ENCODE measurements around the gene PLB1.

Gene PLB1

DNA sequence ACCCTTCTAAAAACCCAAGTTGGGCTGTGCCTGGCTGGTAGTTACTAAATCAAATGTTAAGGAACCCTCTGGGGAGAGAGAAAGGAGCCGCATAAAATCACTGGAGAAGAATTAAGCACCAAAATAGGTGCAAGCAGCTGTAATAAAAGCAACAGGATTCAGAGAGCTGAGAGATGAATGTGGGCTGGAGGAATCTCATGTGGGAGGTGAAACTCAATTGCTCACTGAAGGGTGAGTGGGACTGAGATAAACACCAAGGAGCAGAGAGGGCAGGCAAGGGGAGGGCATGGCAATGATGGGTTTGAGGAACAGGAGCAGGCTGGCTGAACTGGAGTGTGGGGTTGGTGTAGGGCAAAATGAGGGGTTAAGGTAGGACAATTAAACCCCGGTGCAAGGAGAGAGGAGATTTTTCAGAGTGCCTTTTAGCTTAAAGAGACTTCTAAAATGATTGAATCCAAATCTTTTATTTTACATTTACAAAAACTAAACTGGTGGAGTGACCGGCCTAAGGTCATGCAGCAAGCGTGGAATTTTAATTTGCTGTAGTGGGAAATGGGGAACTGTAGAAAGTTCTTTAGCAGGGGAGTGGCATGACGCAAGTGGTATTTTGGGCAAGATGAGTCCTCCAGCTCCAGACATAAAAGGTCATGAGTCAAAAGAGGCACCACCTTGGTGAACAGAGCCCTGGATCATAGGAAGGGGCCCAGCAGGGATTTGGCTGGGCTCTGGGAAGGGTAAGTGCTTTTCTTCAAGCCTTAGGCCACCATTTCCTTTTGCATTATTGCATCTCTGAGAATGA is 10.5 kb downstream of the PLB1 start:
- no peak for DNase-seq

DNA sequence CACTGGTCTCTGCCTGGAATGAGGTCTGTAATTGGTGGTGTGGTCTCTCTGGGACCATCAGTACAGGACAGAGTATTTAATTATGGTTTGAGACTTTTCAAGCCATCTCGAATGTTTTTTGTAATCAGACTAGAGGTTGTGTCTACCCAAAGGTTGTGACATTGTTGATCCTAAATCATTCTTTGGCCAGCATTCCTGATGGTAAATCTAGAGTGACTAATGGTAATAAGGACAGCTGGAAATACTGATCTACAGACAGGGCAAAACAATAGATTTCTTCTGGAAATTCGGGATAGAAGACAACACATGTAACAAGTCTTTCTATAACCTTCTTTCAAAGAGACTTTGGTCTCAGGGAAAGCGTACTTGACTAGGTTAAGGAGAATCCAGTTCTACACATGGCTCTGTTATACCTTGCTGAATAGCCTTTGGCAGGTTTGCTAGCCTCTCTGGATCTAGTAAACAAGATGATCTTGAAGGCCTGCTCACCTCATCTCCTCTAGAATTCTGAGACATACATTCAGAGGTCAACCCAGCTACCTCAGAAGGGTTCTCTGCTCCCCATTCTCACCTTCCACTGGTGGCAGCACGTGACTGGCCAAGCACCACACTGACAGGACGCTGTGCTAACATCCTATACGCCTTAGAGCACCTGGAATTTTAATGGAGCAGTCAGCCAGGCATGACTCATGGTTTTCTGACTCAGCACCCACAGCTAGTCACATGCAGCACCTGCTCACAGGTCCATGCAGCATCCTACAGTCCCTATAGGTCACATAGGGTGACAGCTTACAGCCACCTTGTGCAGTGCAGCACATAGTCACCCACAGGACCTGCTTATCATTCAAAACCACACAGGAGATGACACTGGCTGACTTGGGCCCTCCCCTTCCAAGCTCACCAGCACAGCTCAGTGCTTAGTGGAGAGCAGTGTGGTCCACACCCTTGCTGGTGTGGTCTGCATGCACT is 12.2 kb downstream of the PLB1 start:
- peak; percentile 60 for DNase-seq

DNA sequence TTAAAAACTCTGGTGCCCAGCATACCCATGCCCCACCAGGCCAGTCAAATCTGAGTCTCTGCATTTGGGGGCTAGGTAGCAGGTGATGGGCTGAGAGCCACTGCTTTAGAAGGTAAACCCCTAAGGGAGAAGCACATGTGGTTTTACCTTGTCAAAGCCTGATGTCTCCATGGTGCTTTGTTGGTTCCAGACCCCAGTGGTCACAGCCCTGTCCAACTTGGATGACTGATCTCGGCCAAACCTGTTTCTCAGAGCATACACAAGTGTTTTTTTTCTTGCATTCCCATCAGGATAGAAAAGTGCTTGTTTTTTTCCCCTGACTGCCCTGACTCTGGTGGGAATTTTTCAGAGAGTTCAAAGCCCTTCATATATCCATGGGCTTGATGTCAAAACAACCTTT is 13.5 kb downstream of the PLB1 start:
- no peak for DNase-seq

DNA sequence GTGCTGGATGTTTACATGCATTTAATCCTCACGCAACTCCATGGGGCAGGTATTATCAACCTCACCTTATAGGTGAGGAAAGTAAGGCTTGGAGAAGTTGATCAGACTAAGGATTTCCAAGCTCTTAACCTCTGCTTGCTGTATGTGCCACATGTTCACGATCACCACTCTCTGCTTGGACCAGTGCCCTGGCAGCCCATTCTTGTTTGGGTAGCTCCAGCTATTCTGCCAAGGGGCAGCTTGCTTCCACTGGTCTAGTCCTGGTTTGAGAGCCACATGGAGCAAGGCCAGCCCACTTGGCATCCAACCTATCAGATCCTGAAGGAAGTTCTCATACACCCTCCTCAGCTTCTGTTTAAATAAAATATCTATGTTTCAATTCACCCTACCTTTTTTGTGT is 14.3 kb downstream of the PLB1 start:
- no peak for DNase-seq

DNA sequence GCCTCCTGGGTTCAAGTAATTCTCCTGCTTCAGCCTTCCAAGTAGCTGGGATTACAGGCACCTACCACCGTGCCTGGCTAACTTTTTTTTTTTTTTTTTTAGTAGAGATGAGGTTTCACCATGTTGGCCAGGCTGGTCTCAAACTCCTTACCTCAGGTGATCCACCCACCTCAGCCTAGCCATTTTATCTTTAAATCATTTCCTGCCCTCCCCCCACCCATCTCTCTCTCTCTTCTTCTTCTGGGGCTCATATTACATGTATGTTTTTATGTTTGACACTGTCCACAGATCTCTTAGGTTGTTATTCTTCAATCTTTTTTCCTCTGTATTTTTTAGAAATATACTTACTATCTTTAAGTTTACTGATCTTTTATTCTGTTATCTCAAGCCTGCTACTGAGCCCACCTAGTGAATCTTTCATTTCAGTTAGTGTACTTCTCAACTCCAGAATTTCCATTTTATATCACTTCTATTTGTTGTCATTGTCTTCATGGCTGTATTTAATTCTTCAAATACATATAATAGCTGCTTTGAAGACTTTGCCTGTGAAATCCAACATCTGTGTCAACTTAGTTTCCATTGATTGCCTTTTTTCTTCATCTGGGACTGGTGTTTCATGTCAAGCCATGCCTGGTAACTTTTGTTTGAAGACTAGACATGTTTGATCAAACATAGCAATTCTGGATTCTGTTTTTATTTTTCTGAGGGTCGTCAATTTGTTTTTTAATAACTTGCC is 16.2 kb downstream of the PLB1 start:
- DNase-seq = no peak

DNA sequence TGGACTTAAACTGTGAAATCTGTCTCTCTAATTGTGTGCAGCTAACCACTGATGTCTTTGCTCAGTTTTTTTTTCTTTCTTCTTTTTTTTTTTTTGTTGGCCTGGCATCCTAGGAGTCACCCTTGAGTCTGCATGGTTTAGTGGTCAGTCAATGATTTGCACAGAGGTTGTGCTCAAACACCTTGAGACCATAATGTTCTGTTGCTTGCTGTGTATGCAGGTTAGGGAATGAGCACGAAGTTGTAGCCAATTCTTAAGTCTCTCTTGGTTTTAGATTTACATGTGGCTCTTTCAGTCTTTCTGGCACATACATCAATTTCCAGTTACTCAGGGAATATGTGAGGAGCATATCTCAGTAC is 16.7 kb downstream of the PLB1 start:
- no peak for DNase-seq

DNA sequence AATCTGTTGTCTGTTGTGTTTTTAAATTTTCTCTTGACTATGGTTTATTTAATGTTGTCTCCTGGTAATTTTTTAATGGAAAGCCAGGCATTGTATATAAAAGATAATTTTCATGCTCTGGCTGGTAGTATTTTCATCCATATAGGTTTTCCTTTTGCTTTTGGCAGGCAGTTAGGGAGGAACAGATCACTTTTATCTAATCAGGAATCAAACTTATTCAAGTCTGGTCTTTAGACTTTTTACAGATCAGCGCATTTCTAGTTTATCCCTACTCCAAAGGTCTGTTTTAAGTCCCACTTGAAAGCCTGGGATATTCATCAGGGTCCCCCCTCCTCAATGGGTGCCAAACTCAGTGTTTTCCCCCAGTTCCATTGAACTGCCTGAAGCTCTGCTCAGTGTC is 17.2 kb downstream of the PLB1 start:
- no peak for DNase-seq

DNA sequence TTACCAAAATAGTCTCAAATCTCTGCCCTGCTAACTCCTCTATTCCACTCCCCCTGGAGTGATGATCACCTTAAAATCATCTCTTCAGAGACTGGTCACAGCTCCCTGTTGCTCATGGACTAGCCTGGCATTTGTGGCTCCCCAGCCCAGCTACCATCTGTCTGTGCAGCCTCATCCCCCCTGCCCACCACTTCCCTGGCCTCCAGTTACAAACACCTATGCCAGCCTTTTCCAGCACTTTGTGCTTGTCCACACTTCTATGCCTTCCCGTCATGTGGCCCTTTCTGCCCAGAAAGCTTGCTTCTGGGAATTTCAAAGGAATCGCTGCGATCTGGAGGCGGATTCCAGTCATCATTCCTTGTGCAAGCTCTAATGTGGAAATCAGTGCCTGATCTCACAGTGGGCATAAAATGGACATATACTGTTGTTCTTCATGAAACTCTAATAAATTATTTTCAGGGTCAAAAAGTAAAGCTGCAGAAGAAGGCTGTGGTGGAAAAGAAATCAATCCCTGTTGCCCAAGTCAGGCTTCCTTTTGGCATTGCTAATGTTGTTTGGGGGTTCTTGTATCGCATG is 19.4 kb downstream of the PLB1 start:
- no peak for DNase-seq

DNA sequence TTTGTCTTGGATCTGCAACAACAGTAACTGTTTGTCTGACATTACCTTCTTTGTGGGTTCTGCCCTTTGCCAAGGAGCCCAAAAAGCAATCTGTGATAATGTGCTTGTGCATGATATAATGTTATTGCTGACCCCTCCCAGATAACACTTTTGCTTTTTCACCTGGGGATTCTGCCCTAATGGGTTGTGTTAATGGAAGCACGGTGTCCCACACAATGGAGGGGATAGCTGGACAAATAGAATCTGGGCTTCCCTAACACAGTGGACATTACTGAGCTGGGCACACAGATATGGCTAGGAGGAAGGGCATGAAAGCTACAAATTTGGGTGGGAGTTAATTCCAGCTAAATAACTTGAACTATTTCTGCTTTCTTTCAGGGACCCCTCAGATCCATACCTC is 20.6 kb downstream of the PLB1 start:
- DNase-seq = no peak

DNA sequence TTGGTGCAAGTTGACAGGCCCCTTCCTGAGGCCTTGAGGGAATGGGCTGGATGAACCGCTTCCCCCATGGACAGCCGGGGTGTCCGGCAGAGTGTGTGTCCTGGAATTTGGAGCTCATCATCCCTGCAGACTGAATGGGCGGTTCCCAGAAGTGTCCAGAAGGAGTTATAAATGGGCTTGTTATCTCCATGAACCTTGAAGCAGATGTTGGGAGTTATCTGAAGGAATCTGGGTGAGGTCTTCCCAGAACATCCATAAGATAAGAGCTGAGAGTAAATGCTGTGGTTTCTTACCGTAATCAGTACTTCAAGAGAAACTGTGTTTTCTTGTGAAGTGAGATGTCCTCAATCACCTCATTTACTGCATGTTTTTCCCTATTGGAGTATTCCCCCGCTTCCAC is 21.1 kb downstream of the PLB1 start:
- no peak for DNase-seq

DNA sequence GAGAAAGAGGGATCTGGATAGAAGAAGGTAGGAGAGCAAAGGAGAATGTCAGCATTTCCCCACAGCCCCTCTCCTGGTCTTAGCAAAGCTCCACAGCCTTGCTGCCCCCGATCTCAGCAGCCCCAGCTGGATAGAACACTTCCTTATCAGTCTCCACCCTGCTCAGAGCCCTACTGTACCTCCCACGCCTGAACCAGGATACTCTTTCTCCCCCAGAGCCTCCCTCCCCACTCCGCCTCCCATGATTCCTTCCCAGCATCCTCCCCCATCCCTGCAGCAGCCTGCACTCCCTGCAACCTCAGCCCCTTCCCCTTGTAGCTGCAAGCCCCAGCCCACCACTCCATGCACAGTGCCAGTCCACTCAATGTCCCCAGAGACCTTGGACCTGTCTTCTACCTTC is 25.8 kb downstream of the PLB1 start:
- DNase-seq = no peak

DNA sequence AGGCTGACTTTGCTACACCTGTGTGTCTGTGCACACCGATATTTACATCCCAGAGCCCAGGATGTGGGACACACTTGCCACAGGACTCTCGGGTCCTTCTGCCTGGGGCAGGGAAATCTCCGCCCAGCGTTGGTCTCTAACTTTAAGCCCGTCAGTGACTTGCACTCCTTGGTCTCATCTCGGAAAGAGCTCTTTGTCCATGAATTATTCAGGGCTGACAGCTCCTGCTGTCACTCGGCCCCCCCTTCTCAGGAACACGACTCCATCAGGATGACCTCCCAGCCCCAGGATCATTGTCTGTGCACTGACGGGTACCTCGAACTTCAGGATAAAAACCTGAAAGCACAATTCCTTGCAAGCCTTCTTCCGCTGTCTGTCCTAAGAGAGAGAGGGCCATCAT is 26.6 kb downstream of the PLB1 start:
- no peak for DNase-seq

DNA sequence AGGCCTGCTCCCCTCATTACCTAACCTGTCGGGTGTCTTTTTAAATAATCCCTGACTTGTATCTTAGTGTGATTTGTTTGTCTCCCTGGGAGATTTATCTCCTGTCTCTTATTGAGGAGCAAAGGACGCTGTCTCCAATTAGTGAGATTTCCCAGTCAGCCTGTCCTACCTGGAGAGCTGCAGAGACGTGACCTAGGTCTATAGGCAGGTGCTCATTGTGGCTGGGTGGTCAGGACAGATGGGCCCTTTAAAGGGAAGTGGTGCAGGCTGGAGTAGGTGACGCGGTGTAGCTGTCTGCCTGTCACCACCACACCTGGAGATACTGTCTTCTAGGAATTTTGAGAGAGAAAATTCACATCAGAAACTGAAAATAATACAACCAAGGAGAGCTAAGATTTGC is 28.0 kb downstream of the PLB1 start:
- DNase-seq = no peak

DNA sequence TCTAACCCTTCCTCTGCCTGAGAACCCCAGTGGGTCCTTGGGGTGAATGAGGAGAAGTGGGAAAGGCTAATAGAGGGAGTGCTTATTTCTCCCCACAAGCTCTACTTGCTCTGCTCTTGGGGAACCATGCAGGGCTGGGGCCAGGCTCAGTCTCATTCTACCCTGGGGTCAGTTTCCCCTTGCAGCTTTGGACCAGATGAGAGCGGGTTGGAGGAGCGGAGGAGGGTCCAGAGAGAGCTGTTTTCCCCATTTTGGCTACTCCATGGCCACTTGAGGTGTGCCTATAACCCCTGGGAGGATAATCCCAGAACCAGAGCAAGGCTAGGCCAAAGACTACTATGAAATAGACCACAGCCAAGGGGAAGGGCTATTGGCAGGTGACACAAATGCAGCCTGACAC is 29.6 kb downstream of the PLB1 start:
- DNase-seq = no peak

DNA sequence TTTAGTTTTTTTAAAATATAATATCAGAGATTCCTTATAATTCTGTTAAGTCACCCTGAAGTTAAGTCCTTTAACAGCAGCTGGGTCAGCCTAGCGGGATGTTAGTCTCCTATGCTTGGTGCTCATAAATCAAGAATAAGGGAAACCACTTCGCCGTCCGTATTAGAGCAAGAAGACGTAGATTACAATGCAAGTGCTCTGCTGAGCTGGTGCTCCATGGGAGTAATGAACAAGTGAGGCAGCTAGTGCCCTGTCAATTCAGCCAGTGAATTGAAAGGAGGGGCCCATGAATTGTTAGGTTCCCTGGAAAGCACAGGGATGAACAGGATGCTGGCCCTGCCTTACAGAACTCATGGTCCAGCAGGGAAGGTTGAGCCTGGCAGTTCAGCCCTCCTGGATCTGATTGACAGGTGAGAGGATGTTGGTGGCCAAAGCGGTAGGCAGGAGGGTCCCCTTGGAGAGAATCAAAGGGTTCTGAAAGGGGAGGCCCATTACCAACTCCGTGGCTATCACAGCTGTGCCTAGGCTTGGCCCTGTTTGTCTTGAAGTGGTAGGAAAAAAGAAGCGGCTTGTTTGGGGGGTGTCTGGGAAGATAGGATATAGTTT is 30.8 kb downstream of the PLB1 start:
- no peak for DNase-seq

DNA sequence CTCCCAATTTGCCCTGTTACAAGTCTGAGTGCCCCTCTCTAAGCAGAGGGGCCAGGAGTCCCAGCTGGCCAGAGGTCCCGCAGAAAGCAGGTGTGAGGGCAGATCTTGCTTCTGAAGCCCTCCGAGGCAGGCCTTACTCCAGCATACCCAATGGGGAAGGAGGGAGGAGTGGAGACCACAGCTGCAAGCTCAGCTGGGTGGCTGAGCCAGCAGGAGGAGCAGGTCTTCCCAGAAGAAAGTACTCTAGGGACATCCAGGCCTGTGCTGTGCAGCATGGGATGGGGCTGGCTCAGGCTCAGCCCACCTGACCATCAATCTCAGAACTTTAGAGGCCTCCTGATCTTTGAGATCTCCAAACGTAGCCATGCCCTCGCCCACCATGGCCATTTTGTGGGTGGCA is 31.3 kb downstream of the PLB1 start:
- no peak for DNase-seq

DNA sequence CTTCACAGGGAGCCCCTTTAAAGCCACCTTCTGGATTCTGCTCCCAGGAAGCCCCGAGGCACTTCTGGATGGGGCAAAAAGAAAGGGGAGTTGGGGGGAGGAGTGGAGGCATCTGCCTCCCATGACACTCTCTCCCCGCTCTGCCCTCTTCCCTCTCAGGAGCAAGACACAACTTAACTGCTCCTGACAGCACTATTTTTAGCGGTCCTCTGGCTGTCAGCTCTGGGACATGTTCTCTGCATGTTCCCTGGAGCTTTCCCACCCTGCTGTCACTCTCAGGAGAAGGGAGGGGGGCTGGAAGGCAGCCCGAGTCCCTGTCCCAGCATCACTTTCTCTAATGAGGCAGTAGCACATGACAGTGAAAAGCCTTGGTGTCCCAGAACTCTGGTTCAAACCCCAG is 32.3 kb downstream of the PLB1 start:
- DNase-seq = no peak

DNA sequence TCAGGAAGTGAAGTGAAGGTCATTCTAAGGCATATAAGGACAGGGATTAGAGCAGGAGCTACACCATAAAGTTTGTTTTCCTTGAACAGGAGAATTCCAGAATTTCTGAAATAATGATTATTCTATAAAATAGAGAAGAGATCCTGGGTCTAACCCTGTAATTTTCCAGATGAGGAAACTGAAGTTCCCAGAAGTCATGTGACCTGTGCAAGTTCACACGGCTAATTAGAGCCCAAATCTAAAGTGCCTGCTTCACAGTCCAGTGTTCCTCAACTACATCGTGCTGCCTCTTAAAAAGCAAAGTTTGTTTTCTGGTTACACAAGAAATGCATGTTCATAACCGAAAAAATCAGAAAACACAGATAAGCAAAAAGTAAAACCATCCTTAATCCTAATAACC is 34.9 kb downstream of the PLB1 start:
- no peak for DNase-seq

DNA sequence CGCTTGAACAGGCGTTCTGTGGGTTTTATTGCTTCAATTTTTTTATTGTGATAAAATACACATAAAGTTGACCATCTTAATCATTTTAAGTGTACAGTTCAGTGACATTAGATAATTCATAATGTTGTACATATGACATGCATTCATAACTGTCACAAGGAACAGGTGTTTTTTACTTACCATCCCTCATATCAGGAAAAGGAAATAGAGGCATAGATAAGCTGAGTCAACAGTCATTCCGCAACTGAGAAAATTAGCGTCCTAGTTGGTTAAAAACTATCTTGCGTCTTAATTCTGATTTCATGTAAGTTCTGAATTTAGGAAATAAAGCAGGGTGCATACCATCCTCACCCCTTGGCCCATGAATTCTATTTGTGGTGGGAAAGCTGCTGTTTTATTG is 36.5 kb downstream of the PLB1 start:
- DNase-seq = no peak

DNA sequence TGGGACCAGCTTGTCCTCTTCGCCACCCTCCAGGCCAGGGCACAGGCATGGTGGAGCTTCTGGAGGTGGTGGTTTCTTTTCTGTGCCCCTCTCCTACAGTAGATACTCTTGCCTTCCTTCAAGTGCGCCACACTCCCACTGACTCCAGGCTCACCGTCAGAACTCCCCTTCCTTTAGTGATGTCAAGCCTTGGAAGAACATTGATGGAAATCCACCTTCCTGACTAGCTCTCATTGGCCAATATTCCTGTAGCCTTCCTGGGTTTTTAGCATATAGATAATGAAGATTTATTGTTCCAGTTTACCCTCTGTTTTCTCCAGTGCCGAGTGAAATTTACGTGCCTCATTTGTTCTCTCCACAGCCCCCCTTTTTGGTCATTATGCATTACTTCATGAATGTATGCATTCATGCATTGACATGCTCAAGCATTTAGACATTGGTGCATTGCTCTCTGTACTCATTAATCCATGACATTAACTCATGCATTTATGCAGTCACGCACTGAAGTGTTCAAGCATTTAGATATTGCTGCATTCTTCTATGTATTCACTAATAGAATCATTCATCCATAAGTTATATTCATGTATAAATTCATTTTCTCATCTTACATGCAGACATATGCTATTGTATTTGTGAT is 37.3 kb downstream of the PLB1 start:
- no peak for DNase-seq

DNA sequence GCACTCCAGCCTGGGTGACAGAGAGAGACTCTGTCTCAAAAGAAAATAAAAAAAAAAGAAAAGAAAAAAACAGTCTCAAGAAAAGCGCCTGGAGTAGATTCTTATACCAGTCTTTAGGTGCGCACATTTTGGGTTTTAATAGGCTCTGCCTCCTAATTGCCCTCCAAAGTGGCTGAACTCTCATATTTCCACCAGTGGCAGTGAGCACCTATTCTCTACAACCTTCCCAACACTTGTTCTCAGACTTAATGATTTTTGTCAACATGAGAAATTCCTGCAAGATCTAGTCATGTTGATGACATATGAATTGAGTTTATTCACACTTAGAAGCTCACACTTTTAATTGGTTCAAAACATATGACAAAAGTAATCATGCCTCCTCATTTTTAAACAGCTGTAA is 39.0 kb downstream of the PLB1 start:
- DNase-seq = no peak

DNA sequence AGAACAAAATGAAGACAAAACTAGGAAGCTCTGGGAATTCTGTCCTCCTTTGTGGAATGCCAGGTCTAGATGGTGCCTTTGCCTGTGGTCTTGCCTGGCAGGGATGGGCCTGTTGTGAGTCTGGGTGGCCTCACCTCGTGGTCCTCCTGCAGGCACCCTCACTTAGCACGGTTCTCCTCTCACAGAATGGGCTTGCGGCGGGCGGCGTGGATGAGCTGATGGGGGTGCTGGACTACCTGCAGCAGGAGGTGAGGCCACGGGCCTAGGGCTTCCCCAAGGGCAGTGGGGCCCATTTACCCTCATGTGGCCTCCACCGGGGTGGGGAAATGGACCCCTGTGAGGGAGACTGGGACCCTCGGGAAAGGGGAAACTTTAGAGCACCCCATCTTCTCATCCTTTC is 42.3 kb downstream of the PLB1 start:
- no peak for DNase-seq
